GM12891 (cell line): Measurements from ENCODE around the gene CCDC197. TPM values are rescaled to one million over a fixed set of nuclear protein-coding genes. Genes with fewer than 3 reads are reported as not detected.

ENCODE experiments used
- DNase-seq: peaks from one replicate; pipeline ENCODE4 v3.0.0; 2011; ENCODE audit warnings: low spot score; ENCODE audit not compliant: insufficient read length
- FAIRE-seq: peaks from 2 replicates; lab custom pipeline; 2011; peaks lifted over from hg19 to GRCh38; lab: Jason Lieb, UNC
- PAX5 ChIP-seq: IDR thresholded peaks from 2 replicates; pipeline ENCODE4 v1.6.1; 2011; ENCODE audit warnings: low read length, moderate library complexity, mild to moderate bottlenecking; ENCODE audit not compliant: insufficient read depth, severe bottlenecking
- POLR2A ChIP-seq: IDR thresholded peaks from 2 replicates; pipeline ENCODE4 v1.6.1; 2011; ENCODE audit warnings: low read depth, low read length, control low read depth
- POLR2AphosphoS5 ChIP-seq: IDR thresholded peaks from 2 replicates; pipeline ENCODE4 v1.6.1; 2011; ENCODE audit warnings: low read depth, low read length, control low read depth
- POU2F2 ChIP-seq: IDR thresholded peaks from 2 replicates; pipeline ENCODE4 v1.6.1; 2011; ENCODE audit warnings: low read depth, mild to moderate bottlenecking, control low read depth, low read length, moderate library complexity
- SPI1 ChIP-seq: IDR thresholded peaks from 2 replicates; pipeline ENCODE4 v1.6.1; 2011; ENCODE audit warnings: low read depth, low read length, control low read depth
- TAF1 ChIP-seq: IDR thresholded peaks from 2 replicates; pipeline ENCODE4 v1.6.1; 2011; ENCODE audit warnings: low read depth, low read length, control low read depth
- polyA plus RNA-seq: library from polyadenylated mRNA; unstranded; fragments of >200 nt; gene quantifications from one replicate; pipeline ENCODE4 v1.2.1, GENCODE V29; 2012; ENCODE audit warnings: low read depth, missing spikeins, inconsistent platforms; ENCODE audit not compliant: missing spikeins

CCDC197 gene
- 0.06 TPM for polyA plus RNA-seq

DNA sequence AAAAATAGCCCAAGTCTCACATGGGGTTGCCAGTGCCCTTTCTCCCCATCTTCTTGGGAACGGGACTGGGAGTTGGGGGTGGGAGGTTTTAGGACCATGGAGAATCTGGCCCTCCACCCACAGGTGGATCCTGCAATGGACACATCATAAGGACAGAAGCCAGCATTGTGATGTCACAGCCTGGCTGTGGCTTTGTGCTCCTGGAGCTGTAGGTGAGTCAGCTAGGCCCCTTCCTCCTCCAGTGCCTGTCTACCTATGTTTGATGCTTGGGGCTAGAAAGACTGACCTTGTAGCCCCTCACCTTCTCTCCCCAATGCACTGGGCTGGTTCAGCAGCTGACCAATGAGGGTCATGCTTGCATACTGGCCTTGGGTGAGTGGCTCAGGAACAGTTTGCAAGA is at the start of gene CCDC197:
CCDC197 (plus strand) TSS at position 220 of the 400 bp plus-strand sequence. CDS start 831 bp downstream, outside the sequence.
- no peak for FAIRE-seq
- DNase-seq, result no peak
- TF ChIP-seq POLR2AphosphoS5 (no peak), PAX5 (no peak), POU2F2 (no peak), POLR2A (no peak), TAF1 (no peak), SPI1 (no peak)

DNA sequence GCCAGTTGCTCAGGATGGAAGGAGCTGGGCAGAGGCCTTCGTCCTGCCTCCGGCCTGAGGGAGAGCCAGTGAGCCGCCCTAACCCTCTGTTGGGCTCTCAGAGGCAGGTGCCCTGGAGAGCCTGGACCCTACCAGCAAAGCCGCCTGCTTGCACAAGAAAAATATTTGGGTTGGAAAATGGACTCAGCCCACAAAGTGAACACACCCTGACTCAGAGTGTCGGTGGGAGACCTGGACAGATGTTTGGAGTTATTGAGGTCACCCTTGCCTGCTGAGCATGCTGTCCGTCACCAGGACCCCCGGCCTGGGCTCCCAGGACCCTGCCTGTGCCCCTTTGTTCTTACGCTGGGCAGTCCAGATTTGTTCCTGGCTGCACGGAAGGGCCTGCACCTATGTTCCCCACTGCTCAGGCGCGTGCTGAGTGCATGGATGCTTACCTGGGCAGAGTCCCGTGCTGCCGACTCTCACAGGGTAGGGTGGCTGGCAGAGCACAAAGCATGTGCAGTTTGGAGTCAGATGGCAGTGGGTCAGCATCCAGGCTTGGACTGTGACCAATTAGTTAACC is 47.5 kb upstream of the CCDC197 start:
- no peak for TF ChIP-seq POU2F2
- no peak for TF ChIP-seq PAX5
- TF ChIP-seq POLR2A, result no peak
- TF ChIP-seq POLR2AphosphoS5, result no peak
- TF ChIP-seq SPI1, result no peak
- TF ChIP-seq TAF1, result no peak
- FAIRE-seq (no peak), DNase-seq (no peak)

DNA sequence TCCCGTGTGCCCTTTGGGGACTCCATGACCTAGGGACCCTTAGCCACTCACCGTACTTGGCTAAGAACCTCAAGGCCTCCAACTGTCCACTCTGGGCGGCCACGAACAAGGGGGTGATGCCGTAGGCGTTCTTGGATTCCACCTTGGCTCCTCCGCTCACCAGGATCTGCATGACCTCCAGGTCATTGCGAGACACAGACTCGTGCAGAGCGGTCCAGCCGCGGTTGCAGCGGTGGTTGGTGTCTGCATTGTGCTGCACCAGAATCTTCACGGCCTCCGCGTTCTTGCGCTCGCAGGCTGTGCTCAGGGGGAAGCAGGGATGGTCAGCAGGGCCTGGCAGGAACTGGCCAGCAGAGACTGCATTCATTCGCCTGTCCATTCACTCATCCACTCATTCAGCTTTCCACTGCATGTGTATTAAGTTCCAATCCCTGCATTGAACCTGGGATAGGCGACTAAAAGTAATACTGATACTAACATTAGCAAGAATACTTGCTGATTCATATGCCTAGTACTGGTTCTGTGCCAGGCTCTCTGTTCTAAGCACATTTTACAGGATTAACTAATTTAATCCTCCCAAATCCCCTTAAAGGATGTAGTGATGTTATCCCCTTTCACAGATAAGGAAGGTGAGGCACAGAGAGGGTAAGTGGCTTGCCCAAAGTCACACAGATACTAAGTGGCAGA is 46.0 kb upstream of the CCDC197 start:
- DNase-seq (no peak), FAIRE-seq (no peak)
- TF ChIP-seq PAX5, result no peak
- TF ChIP-seq POLR2A, result no peak
- no peak for TF ChIP-seq SPI1
- TF ChIP-seq POU2F2, result no peak
- TF ChIP-seq POLR2AphosphoS5, result no peak
- TF ChIP-seq TAF1, result no peak

DNA sequence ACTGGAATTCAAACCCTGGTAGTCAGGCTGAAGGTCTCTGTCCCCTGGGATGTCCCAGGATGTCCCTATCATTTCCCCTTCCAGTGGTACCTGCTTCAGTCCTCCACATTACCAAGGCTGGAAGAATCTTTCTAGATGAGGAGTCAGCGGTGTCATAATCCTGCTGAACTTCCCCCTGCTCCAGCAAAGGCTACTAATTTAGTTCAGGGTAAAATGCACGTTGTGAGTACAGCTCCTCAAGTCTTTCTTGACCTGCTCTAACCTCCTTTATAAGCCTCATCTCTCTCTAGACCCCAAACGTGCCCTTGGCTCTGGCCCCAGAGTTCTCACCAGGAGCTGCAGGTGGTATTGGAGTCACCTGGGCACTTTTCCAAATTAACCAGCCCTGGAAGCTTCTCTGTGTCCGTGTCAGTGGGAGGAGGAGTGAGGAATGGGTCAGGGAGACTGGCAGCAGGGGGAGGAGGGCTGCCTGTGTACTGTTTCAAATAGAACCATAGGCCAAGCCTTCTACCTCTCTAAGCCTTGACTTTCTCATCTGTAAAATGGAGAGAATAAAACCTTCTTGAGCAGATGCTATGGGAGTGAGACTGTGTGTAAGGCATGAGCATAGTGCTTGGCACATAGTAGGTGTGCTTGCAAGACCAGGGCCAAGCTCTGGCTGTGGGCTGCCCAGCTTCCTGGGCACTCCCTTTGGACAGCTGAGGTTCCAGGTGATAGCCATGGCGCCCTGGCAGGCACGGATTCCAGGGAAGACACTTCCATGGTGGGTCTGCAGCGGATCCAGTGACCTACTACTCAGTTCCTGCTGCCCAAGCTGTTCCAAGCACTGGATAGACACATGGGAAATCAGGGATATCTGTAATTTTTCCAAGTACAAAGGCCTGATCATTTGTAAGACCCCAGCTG is 45.2 kb upstream of the CCDC197 start:
- DNase-seq (no peak), FAIRE-seq (no peak)
- TF ChIP-seq POLR2A (no peak), POLR2AphosphoS5 (no peak), SPI1 (no peak), PAX5 (no peak), TAF1 (no peak), POU2F2 (no peak)

DNA sequence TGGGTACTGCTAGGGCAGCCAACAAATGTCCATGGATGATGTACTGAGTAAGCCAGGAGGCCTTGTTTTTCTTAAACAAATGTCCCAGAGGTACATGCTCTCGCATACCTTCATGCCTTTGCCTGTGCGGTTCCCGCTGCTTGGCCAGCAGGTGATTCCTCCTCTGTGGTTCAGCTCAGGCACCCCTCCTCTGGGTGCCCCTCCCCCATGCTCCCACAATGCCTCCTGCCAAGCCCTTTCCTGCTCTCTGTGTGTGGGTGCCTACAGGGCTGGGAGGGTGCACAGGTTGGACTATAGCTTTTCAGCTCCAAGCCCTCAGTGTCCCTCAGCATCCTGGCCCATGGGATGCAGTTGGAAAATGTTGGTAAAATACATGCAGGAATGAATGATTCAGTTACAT is 44.3 kb upstream of the CCDC197 start:
- no peak for TF ChIP-seq POLR2A
- no peak for TF ChIP-seq TAF1
- TF ChIP-seq POLR2AphosphoS5, result no peak
- no peak for TF ChIP-seq SPI1
- TF ChIP-seq PAX5, result no peak
- TF ChIP-seq POU2F2, result no peak
- DNase-seq, result no peak
- FAIRE-seq, result no peak

DNA sequence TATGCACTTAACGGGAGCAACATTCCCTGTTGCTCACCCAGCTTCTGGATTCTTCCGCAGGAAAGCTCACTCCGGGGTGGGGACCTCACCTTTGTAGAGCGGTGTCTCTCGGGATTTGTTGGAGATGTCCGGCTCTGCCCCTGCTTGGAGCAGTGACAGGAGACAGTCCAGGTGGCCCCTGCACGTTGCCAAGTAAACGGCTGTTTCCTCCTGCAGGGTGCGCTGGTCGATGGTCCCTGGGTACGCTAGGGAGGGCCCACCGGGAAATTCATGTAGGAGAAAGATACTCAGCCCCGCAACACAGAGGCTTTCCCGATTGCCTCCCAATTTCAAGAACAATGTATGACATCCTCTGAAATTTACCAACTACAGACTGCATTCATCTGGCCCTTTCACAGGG is 43.8 kb upstream of the CCDC197 start:
- TF ChIP-seq PAX5 (no peak), TAF1 (no peak), POLR2AphosphoS5 (no peak), POLR2A (no peak), SPI1 (no peak), POU2F2 (no peak)
- no peak for DNase-seq

DNA sequence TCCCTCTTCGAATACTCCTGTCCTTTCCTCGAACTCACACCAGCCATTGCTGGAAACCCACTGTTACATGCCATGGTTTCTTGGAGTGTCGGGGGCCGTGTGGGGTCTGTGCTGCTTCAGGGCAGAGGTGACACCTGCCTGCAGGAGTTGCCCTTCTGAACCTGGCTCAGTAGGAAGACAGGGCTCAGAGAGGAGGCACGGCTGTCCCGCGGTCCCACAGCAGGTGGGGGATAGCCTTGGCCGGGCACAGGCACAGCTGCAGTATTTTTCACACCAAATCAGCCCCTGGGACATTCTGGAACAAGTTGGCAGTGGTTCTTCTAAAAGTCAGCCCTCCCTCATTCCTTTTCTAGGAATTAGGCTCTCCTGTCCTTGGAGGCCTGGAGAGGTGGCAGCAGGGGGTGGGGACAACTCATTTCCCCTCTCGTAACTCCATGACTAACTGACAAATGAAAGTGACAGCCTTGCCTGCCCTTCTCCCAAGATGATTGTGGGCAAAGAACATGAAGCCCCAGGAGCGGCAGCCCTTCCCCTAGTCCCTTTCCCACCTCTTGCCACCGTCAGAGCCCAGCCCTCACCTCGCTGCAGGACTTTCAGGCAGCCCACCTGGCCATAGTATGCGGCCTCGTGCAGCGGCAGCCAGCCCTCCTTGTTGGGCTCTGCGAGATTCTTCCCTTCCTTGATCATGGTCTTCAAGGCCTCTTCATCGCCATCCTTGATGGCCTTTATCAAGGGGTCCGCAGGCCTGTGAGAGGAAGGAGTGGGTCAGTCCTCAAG is 43.2 kb upstream of the CCDC197 start:
- TF ChIP-seq POLR2A (no peak), POU2F2 (no peak), POLR2AphosphoS5 (no peak), PAX5 (no peak), TAF1 (no peak), SPI1 (no peak)
- DNase-seq, result no peak
- no peak for FAIRE-seq

More for the DNA sequence above, 43.8 kb upstream of the CCDC197 start:
- no peak for FAIRE-seq

DNA sequence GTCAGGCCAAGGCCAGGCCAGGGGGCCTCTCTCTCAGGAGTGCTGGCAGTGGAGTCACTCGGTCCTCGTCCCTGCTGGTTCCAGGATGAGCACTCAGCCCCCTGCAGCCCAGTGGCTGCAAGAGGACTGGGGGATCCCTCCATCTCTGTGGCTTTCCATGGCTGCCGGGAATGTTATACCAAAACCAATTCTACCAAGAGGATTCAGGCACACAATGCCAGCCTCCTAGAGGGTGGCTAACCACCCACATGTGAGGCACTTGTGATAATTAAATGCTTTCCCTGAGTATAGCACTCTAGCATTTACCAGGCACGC is 42.6 kb upstream of the CCDC197 start:
- no peak for TF ChIP-seq SPI1

More for the DNA sequence above, 42.6 kb upstream of the CCDC197 start:
- DNase-seq, result no peak
- FAIRE-seq, result no peak
